GM23338 (cell line): ENCODE data around the gene MRO. TPM values are rescaled to one million over a fixed set of nuclear protein-coding genes. Genes with fewer than 3 reads are reported as not detected.

Source experiments
- ATAC-seq: fragments of 200-7000 bp; cut with Tn5 transposase; 3 replicates; pipeline ENCODE4 v1.9.1; 2020
- DNase-seq: peaks from one replicate; pipeline ENCODE4 v3.0.0-alpha.2; 2015; ENCODE audit warnings: low spot score
- H2AFZ ChIP-seq: fragments of 200-600 bp; sonication (generic); 2 replicates; pipeline ENCODE4 v1.8.0; 2016; ENCODE audit warnings: antibody characterized with exemption, mild to moderate bottlenecking, moderate library complexity
- H3F3A ChIP-seq: fragments of 200-600 bp; sonication (generic); replicated peaks from 2 replicates; pipeline ENCODE4 v1.8.0; 2017; ENCODE audit warnings: antibody characterized with exemption, mixed run types, low read depth
- H3K27ac ChIP-seq: fragments of 200-600 bp; sonication (generic); 2 replicates; pipeline ENCODE4 v1.6.1; 2016; ENCODE audit warnings: low read depth
- H3K27me3 ChIP-seq: fragments of 200-600 bp; sonication (generic); 2 replicates; pipeline ENCODE4 v1.8.0; 2016; ENCODE audit warnings: mild to moderate bottlenecking, mixed run types, moderate library complexity; ENCODE audit not compliant: insufficient read depth
- H3K36me3 ChIP-seq: fragments of 200-600 bp; sonication (generic); 2 replicates; pipeline ENCODE4 v1.8.0; 2016; ENCODE audit warnings: mild to moderate bottlenecking; ENCODE audit not compliant: insufficient read depth
- H3K4me1 ChIP-seq: fragments of 200-600 bp; sonication (generic); 2 replicates; pipeline ENCODE4 v1.8.0; 2016; ENCODE audit warnings: mild to moderate bottlenecking, moderate library complexity; ENCODE audit not compliant: insufficient read depth
- H3K4me2 ChIP-seq: fragments of 200-600 bp; sonication (generic); 2 replicates; pipeline ENCODE4 v1.7.1; 2017; ENCODE audit warnings: mixed run types
- H3K4me3 ChIP-seq: fragments of 200-600 bp; sonication (generic); 2 replicates; pipeline ENCODE4 v1.6.1; 2016; ENCODE audit warnings: mixed run types
- H3K79me2 ChIP-seq: fragments of 200-600 bp; sonication (generic); replicated peaks from 2 replicates; pipeline ENCODE4 v1.8.0; 2017; ENCODE audit warnings: mild to moderate bottlenecking; ENCODE audit not compliant: insufficient read depth
- H3K9me2 ChIP-seq: fragments of 200-600 bp; sonication (generic); 2 replicates; pipeline ENCODE4 v1.8.0; 2017; ENCODE audit not compliant: insufficient read depth
- H4K20me1 ChIP-seq: fragments of 200-600 bp; sonication (generic); replicated peaks from 2 replicates; pipeline ENCODE4 v1.8.0; 2017; ENCODE audit warnings: mild to moderate bottlenecking; ENCODE audit not compliant: insufficient read depth
- H3K27ac Mint-ChIP-seq: 2 replicates; pipeline ENCODE4 v1.8.0; 2020; ENCODE audit warnings: inconsistent platforms, mild to moderate bottlenecking, moderate library complexity, mixed read lengths
- H3K27me3 Mint-ChIP-seq: 3 replicates; pipeline ENCODE4 v1.8.0; 2022; ENCODE audit warnings: low read depth, mild to moderate bottlenecking, moderate library complexity, mixed read lengths, inconsistent platforms; ENCODE audit not compliant: insufficient read depth, poor library complexity
- H3K36me3 Mint-ChIP-seq: 3 replicates; pipeline ENCODE4 v1.8.0; 2021; ENCODE audit warnings: low read depth, mild to moderate bottlenecking, inconsistent platforms, moderate library complexity, mixed read lengths
- H3K4me1 Mint-ChIP-seq: 3 replicates; pipeline ENCODE4 v1.8.0; 2020; ENCODE audit warnings: mild to moderate bottlenecking, inconsistent platforms, mixed read lengths
- H3K4me3 Mint-ChIP-seq: 3 replicates; pipeline ENCODE4 v1.8.0; 2021; ENCODE audit warnings: moderate library complexity, mild to moderate bottlenecking, inconsistent platforms, mixed read lengths
- H3K9me3 Mint-ChIP-seq: 3 replicates; pipeline ENCODE4 v1.8.0; 2020; ENCODE audit warnings: moderate library complexity, mild to moderate bottlenecking, inconsistent platforms, mixed read lengths
- CREB1 ChIP-seq: fragments of 250-450 bp; sonication (Bioruptor Pico); IDR thresholded peaks from 2 replicates; pipeline ENCODE4 v1.5.0; 2020; ENCODE audit warnings: low read depth, mild to moderate bottlenecking, moderate library complexity
- CTCF ChIP-seq, 2 experiments: fragments of 200-600 bp in 1 of 2; sonication (generic) in 1 of 2; conservative IDR thresholded peaks; 2 replicates each; pipeline versions ENCODE4 v1.5.1 to v1.6.1; 2016 to 2017; ENCODE audit warnings: antibody characterized with exemption in 2 of 2, low read depth in 2 of 2, mild to moderate bottlenecking in 2 of 2, moderate library complexity in 1 of 2
- ETS1 ChIP-seq: IDR thresholded peaks from 2 replicates; pipeline ENCODE4 v1.6.1; 2016; ENCODE audit warnings: antibody characterized with exemption
- EZH2 ChIP-seq: fragments of 200-600 bp; sonication (generic); IDR thresholded peaks from one replicate; pipeline ENCODE4 v1.8.0; 2017; ENCODE audit warnings: antibody characterized with exemption, mild to moderate bottlenecking, low read depth; ENCODE audit not compliant: unreplicated experiment
- EZH2phosphoT487 ChIP-seq: fragments of 200-600 bp; sonication (generic); IDR thresholded peaks from one replicate; pipeline ENCODE4 v1.8.1; 2018; ENCODE audit warnings: antibody characterized with exemption; ENCODE audit not compliant: unreplicated experiment
- JUNB ChIP-seq: IDR thresholded peaks from one replicate; pipeline ENCODE4 v1.6.1; 2016; ENCODE audit warnings: antibody characterized with exemption; ENCODE audit not compliant: unreplicated experiment
- NANOG ChIP-seq: IDR thresholded peaks from 2 replicates; pipeline ENCODE4 v1.6.1; 2016; ENCODE audit warnings: antibody characterized with exemption, borderline replicate concordance
- POLR2AphosphoS5 ChIP-seq: IDR thresholded peaks from 2 replicates; pipeline ENCODE4 v1.6.1; 2016; ENCODE audit warnings: antibody characterized with exemption, low read depth
- STAT1 ChIP-seq: IDR thresholded peaks from one replicate; pipeline ENCODE4 v1.6.1; 2016; ENCODE audit warnings: antibody characterized with exemption; ENCODE audit not compliant: unreplicated experiment
- ZNF114 ChIP-seq: fragments of 250-450 bp; sonication (Bioruptor Pico); IDR thresholded peaks from 2 replicates; pipeline ENCODE4 v1.5.0; 2020; ENCODE audit warnings: mild to moderate bottlenecking, moderate library complexity
- ZNF331 ChIP-seq: fragments of 250-450 bp; sonication (Bioruptor Pico); IDR thresholded peaks from 2 replicates; pipeline ENCODE4 v1.5.0; 2020; ENCODE audit warnings: low read depth, mild to moderate bottlenecking, moderate library complexity
- polyA plus RNA-seq: library from polyadenylated mRNA; unstranded; fragments of >200 nt; fragmentation: Nextera tagmentation; extraction: Ambion mirVana; gene quantifications from 2 replicates; pipeline ENCODE4 v1.2.1, GENCODE V29; 2016
- total RNA-seq: library from RNA; depleted of rRNA; stranded (reverse); fragments of >200 nt; shearing (Covaris generic); gene quantifications from 2 replicates; pipeline ENCODE4 v1.2.3, GENCODE V29; 2014
- TF ChIP-seq, protein P1 (sequence below): fragments of 250-450 bp; sonication (Bioruptor Pico); IDR thresholded peaks from 2 replicates; pipeline ENCODE4 v1.5.0; 2020; ENCODE audit warnings: mild to moderate bottlenecking, moderate library complexity
- TF ChIP-seq, protein P2 (sequence below): IDR thresholded peaks from one replicate; pipeline ENCODE4 v1.6.1; 2018; ENCODE audit warnings: antibody characterized with exemption; ENCODE audit not compliant: unreplicated experiment

Gene MRO
- total and polyA plus RNA-seq, 2 experiments from 2014 or later = 0.78 to 0.80 TPM

DNA sequence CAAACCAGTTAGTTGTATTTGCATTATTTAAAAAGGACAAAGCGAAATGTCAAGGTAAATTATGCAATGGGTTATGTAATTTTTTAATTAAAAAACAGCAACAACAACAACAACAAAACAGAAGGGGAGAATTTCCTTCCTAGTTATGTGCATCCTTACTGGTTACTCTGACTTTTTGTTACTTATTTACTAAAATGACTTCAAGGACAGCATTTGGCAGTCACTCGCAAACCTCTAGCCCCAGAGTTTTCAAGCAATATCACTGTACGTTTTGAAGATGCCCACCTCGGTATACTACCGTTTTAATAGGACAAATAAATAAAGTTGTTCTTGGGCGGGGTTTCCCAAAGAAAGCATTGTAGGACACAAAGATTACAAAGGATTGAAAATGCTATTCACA lies 24.7 kb upstream of the MRO start:
- no peaks in the 10 kb centered on the region for H3K79me2 ChIP-seq
- Mint-ChIP-seq H3K27me3 (no peaks in the 10 kb centered on the region), H3K4me3 (no peak overlapping the region), H3K9me3 (no peaks in the 10 kb centered on the region), H3K27ac (no peak overlapping the region), H3K4me1 (no peaks in the 10 kb centered on the region), H3K36me3 (no peaks in the 10 kb centered on the region)
- H3K4me1 ChIP-seq = no peaks in the 10 kb centered on the region
- H3F3A ChIP-seq = no peaks in the 10 kb centered on the region
- no peak overlapping the region for H3K27ac ChIP-seq
- H3K4me2 ChIP-seq = no peak overlapping the region
- ATAC-seq = no peak
- H2AFZ ChIP-seq = no peak overlapping the region
- no peak for DNase-seq
- TF ChIP-seq CTCF (conservative IDR thresholded peaks at IDR 0.05; ENCODE audit: low read depth in 2 of 2) = no peak
- TF ChIP-seq CREB1 = no peak
- no peak for TF ChIP-seq ZNF114
- no peak for TF ChIP-seq ZNF331
- TF ChIP-seq JUNB = no peak
- TF ChIP-seq, protein P1, sequence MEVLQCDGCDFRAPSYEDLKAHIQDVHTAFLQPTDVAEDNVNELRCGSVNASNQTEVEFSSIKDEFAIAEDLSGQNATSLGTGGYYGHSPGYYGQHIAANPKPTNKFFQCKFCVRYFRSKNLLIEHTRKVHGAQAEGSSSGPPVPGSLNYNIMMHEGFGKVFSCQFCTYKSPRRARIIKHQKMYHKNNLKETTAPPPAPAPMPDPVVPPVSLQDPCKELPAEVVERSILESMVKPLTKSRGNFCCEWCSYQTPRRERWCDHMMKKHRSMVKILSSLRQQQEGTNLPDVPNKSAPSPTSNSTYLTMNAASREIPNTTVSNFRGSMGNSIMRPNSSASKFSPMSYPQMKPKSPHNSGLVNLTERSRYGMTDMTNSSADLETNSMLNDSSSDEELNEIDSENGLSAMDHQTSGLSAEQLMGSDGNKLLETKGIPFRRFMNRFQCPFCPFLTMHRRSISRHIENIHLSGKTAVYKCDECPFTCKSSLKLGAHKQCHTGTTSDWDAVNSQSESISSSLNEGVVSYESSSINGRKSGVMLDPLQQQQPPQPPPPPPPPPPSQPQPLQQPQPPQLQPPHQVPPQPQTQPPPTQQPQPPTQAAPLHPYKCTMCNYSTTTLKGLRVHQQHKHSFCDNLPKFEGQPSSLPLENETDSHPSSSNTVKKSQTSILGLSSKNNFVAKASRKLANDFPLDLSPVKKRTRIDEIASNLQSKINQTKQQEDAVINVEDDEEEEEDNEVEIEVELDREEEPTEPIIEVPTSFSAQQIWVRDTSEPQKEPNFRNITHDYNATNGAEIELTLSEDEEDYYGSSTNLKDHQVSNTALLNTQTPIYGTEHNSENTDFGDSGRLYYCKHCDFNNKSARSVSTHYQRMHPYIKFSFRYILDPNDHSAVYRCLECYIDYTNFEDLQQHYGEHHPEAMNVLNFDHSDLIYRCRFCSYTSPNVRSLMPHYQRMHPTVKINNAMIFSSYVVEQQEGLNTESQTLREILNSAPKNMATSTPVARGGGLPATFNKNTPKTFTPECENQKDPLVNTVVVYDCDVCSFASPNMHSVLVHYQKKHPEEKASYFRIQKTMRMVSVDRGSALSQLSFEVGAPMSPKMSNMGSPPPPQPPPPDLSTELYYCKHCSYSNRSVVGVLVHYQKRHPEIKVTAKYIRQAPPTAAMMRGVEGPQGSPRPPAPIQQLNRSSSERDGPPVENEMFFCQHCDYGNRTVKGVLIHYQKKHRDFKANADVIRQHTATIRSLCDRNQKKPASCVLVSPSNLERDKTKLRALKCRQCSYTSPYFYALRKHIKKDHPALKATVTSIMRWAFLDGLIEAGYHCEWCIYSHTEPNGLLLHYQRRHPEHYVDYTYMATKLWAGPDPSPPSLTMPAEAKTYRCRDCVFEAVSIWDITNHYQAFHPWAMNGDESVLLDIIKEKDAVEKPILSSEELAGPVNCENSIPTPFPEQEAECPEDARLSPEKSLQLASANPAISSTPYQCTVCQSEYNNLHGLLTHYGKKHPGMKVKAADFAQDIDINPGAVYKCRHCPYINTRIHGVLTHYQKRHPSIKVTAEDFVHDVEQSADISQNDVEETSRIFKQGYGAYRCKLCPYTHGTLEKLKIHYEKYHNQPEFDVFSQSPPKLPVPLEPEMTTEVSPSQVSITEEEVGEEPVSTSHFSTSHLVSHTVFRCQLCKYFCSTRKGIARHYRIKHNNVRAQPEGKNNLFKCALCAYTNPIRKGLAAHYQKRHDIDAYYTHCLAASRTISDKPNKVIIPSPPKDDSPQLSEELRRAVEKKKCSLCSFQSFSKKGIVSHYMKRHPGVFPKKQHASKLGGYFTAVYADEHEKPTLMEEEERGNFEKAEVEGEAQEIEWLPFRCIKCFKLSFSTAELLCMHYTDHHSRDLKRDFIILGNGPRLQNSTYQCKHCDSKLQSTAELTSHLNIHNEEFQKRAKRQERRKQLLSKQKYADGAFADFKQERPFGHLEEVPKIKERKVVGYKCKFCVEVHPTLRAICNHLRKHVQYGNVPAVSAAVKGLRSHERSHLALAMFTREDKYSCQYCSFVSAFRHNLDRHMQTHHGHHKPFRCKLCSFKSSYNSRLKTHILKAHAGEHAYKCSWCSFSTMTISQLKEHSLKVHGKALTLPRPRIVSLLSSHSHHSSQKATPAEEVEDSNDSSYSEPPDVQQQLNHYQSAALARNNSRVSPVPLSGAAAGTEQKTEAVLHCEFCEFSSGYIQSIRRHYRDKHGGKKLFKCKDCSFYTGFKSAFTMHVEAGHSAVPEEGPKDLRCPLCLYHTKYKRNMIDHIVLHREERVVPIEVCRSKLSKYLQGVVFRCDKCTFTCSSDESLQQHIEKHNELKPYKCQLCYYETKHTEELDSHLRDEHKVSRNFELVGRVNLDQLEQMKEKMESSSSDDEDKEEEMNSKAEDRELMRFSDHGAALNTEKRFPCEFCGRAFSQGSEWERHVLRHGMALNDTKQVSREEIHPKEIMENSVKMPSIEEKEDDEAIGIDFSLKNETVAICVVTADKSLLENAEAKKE (CRISPR knock-in tag) = no peak
- no peak for TF ChIP-seq NANOG
- no peak for TF ChIP-seq POLR2AphosphoS5
- TF ChIP-seq STAT1 = no peak
- no peak for TF ChIP-seq ETS1
- no peak for TF ChIP-seq EZH2
- no peak for TF ChIP-seq EZH2phosphoT487
- TF ChIP-seq, protein P2, sequence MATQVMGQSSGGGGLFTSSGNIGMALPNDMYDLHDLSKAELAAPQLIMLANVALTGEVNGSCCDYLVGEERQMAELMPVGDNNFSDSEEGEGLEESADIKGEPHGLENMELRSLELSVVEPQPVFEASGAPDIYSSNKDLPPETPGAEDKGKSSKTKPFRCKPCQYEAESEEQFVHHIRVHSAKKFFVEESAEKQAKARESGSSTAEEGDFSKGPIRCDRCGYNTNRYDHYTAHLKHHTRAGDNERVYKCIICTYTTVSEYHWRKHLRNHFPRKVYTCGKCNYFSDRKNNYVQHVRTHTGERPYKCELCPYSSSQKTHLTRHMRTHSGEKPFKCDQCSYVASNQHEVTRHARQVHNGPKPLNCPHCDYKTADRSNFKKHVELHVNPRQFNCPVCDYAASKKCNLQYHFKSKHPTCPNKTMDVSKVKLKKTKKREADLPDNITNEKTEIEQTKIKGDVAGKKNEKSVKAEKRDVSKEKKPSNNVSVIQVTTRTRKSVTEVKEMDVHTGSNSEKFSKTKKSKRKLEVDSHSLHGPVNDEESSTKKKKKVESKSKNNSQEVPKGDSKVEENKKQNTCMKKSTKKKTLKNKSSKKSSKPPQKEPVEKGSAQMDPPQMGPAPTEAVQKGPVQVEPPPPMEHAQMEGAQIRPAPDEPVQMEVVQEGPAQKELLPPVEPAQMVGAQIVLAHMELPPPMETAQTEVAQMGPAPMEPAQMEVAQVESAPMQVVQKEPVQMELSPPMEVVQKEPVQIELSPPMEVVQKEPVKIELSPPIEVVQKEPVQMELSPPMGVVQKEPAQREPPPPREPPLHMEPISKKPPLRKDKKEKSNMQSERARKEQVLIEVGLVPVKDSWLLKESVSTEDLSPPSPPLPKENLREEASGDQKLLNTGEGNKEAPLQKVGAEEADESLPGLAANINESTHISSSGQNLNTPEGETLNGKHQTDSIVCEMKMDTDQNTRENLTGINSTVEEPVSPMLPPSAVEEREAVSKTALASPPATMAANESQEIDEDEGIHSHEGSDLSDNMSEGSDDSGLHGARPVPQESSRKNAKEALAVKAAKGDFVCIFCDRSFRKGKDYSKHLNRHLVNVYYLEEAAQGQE = no peak
- no peaks in the 10 kb centered on the region for H3K36me3 ChIP-seq
- H3K9me2 ChIP-seq = no peaks in the 10 kb centered on the region
- no peaks in the 10 kb centered on the region for H4K20me1 ChIP-seq
- no peak overlapping the region for H3K4me3 ChIP-seq
- H3K27me3 ChIP-seq = no peaks in the 10 kb centered on the region
